ENCODE data around the gene B3GNT8.

- no peak for TF ChIP-seq POLR2A (IDR thresholded peaks at IDR 0.05)
- no peak for TF ChIP-seq CTCF (IDR thresholded peaks at IDR 0.05 in 8 of 11, conservative IDR thresholded peaks at IDR 0.05 in 3 of 11)
- TF ChIP-seq POLR2AphosphoS5 (IDR thresholded peaks at IDR 0.05), result no peak
Measured at GRCh38 chr19:41414461-41414860, 12.7 kb downstream of the B3GNT8 start.
